ENCODE data around the gene UPK1A. TPM values are rescaled to one million over a fixed set of nuclear protein-coding genes. Genes with fewer than 3 reads are reported as not detected.

The UPK1A gene
- total RNA-seq, 1 experiment from 2014 or later = 0.69 TPM

DNA sequence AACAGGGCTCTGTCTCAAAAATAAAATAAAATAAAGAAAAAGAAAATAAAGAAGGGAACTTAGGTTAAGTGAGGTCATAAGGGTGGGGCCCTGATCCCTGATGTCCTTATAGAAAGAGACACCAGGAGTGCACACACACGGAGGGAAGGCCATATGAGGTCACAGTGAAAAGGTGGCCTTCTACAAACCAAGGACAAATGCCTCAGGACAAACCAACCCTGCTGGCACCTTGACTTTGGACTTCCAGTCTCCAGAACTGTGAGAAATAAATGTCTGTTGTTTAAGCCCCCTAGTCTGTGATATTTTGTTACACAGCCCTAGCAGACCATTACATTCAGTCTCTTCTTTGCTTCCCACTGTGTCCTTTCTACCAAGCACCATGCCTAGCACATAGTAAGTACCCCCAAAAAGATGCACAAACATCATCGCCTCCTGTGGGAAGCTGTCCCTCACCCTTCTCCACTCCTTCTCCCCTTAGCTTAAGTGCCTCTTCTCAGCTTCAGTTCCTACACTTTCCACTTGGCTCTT, 29.6 kb downstream of the UPK1A start:
- Histone ChIP-seq H3K9me2 (ENCODE audit: insufficient read depth) (no peaks in the 10 kb centered on the region), H3K79me2 (ENCODE audit: insufficient read depth, low read length) (no peaks in the 10 kb centered on the region), H3K9ac (ENCODE audit: low read length) (no peak overlapping the region), H3K4me2 (ENCODE audit: low read length) (no peak overlapping the region), H4K20me1 (ENCODE audit: insufficient read depth) (no peaks in the 10 kb centered on the region), H3K36me3 (ENCODE audit: control insufficient read depth in 1 of 2, insufficient read depth in 2 of 2, low read length in 2 of 2) (no peaks in the 10 kb centered on the region), H3K27ac (ENCODE audit: low read depth, low read length) (no peak overlapping the region), H2AFZ (ENCODE audit: low read depth, low read length, poor library complexity, severe bottlenecking) (no peak overlapping the region), H3K4me1 (ENCODE audit: control insufficient read depth in 1 of 2, insufficient read depth in 2 of 2, low read length in 2 of 2) (peaks cover 5 to 9% of the 10 kb centered on the region in 2 experiments; a peak in 2 of 4 replicates), H3K9me3 (ENCODE audit: control insufficient read depth in 1 of 2, insufficient read depth in 1 of 2, low read depth in 1 of 2, low read length in 2 of 2) (no peaks in the 10 kb centered on the region), H3K4me3 (replicated peaks in 1 of 2; ENCODE audit: low read depth in 1 of 2, low read length in 2 of 2) (no peak overlapping the region), H3K27me3 (ENCODE audit: insufficient read depth, low read length) (no peaks in the 10 kb centered on the region)
- no peak for TF ChIP-seq YY1 (IDR thresholded peaks at IDR 0.05; ENCODE audit: extremely low read depth, insufficient replicate concordance, low read depth, low read length)
- TF ChIP-seq, protein P1, sequence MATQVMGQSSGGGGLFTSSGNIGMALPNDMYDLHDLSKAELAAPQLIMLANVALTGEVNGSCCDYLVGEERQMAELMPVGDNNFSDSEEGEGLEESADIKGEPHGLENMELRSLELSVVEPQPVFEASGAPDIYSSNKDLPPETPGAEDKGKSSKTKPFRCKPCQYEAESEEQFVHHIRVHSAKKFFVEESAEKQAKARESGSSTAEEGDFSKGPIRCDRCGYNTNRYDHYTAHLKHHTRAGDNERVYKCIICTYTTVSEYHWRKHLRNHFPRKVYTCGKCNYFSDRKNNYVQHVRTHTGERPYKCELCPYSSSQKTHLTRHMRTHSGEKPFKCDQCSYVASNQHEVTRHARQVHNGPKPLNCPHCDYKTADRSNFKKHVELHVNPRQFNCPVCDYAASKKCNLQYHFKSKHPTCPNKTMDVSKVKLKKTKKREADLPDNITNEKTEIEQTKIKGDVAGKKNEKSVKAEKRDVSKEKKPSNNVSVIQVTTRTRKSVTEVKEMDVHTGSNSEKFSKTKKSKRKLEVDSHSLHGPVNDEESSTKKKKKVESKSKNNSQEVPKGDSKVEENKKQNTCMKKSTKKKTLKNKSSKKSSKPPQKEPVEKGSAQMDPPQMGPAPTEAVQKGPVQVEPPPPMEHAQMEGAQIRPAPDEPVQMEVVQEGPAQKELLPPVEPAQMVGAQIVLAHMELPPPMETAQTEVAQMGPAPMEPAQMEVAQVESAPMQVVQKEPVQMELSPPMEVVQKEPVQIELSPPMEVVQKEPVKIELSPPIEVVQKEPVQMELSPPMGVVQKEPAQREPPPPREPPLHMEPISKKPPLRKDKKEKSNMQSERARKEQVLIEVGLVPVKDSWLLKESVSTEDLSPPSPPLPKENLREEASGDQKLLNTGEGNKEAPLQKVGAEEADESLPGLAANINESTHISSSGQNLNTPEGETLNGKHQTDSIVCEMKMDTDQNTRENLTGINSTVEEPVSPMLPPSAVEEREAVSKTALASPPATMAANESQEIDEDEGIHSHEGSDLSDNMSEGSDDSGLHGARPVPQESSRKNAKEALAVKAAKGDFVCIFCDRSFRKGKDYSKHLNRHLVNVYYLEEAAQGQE (IDR thresholded peaks at IDR 0.05; ENCODE audit: low read depth) = no peak
- TF ChIP-seq SRF (IDR thresholded peaks at IDR 0.05; ENCODE audit: low read depth) = no peak
- TF ChIP-seq RAD21 (IDR thresholded peaks at IDR 0.05; ENCODE audit: low read depth) = no peak
- TF ChIP-seq ZNF274 (IDR thresholded peaks at IDR 0.05; ENCODE audit: low read depth, low read length) = no peak
- TF ChIP-seq CEBPB (IDR thresholded peaks at IDR 0.05; ENCODE audit: low read depth) = no peak
- TF ChIP-seq TCF7L2 (IDR thresholded peaks at IDR 0.05; ENCODE audit: borderline replicate concordance, extremely low read depth, insufficient read depth, insufficient read length) = no peak
- no peak for TF ChIP-seq POLR2A (IDR thresholded peaks at IDR 0.05; ENCODE audit: borderline replicate concordance, extremely low read depth, insufficient read depth, insufficient read length)
- TF ChIP-seq SP1 (IDR thresholded peaks at IDR 0.05; ENCODE audit: low read depth) = no peak
- no peak for TF ChIP-seq EZH2 (IDR thresholded peaks at IDR 0.05)
- TF ChIP-seq, protein P2, sequence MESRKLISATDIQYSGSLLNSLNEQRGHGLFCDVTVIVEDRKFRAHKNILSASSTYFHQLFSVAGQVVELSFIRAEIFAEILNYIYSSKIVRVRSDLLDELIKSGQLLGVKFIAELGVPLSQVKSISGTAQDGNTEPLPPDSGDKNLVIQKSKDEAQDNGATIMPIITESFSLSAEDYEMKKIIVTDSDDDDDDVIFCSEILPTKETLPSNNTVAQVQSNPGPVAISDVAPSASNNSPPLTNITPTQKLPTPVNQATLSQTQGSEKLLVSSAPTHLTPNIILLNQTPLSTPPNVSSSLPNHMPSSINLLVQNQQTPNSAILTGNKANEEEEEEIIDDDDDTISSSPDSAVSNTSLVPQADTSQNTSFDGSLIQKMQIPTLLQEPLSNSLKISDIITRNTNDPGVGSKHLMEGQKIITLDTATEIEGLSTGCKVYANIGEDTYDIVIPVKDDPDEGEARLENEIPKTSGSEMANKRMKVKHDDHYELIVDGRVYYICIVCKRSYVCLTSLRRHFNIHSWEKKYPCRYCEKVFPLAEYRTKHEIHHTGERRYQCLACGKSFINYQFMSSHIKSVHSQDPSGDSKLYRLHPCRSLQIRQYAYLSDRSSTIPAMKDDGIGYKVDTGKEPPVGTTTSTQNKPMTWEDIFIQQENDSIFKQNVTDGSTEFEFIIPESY (IDR thresholded peaks at IDR 0.05; ENCODE audit: extremely low read depth, insufficient replicate concordance, low read length) = no peak
- no peak for TF ChIP-seq EZH2phosphoT487 (IDR thresholded peaks at IDR 0.05; ENCODE audit: borderline replicate concordance)
- no peak for TF ChIP-seq ELF1 (IDR thresholded peaks at IDR 0.05; ENCODE audit: borderline replicate concordance, low read depth)
- TF ChIP-seq, protein P3, sequence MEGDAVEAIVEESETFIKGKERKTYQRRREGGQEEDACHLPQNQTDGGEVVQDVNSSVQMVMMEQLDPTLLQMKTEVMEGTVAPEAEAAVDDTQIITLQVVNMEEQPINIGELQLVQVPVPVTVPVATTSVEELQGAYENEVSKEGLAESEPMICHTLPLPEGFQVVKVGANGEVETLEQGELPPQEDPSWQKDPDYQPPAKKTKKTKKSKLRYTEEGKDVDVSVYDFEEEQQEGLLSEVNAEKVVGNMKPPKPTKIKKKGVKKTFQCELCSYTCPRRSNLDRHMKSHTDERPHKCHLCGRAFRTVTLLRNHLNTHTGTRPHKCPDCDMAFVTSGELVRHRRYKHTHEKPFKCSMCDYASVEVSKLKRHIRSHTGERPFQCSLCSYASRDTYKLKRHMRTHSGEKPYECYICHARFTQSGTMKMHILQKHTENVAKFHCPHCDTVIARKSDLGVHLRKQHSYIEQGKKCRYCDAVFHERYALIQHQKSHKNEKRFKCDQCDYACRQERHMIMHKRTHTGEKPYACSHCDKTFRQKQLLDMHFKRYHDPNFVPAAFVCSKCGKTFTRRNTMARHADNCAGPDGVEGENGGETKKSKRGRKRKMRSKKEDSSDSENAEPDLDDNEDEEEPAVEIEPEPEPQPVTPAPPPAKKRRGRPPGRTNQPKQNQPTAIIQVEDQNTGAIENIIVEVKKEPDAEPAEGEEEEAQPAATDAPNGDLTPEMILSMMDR (IDR thresholded peaks at IDR 0.05 in 2 of 3, conservative IDR thresholded peaks at IDR 0.05 in 1 of 3; ENCODE audit: borderline replicate concordance in 1 of 3, insufficient read depth in 1 of 3, low read depth in 2 of 3, low read length in 2 of 3) = no peak
- no peak for TF ChIP-seq ZFX (IDR thresholded peaks at IDR 0.05)
- no peak for TF ChIP-seq FOSL1 (IDR thresholded peaks at IDR 0.05; ENCODE audit: low read depth)
- TF ChIP-seq SIN3A (IDR thresholded peaks at IDR 0.05; ENCODE audit: low read depth) = no peak
- no peak for TF ChIP-seq CBX3 (IDR thresholded peaks at IDR 0.05; ENCODE audit: low read depth)
- TF ChIP-seq, protein P4, sequence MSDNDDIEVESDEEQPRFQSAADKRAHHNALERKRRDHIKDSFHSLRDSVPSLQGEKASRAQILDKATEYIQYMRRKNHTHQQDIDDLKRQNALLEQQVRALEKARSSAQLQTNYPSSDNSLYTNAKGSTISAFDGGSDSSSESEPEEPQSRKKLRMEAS (IDR thresholded peaks at IDR 0.05) = no peak
- no peak for TF ChIP-seq EGR1 (IDR thresholded peaks at IDR 0.05; ENCODE audit: low read depth)
- ChIA-PET CTCF (interaction anchor here (1.1 to 1.6 kb wide), 2 partner anchors 15 to 124 kb away, joined by 3 to 4 read pairs; no protein-coding TSS in a partner anchor), POLR2A (no interaction called here), RAD21 (ENCODE audit: low non-redundant PET in 1 of 2, low total read pairs in 2 of 2, uncharacterized antibody in 2 of 2, unreplicated experiment in 2 of 2) (no interaction called here)
- DNase-seq (ENCODE audit: low read depth, low spot score) (no peak), ATAC-seq (no peak)
- intact Hi-C loops (cut with micrococcal nuclease) = no loop called here
- BruUV-seq (replicated peaks) = no TSS peak

All from HCT116 (cell line).